SW480 (cell line): ENCODE data around the gene BCKDHA.
"Not testable (repeated sequence)": the region's sequence is repeated elsewhere in the genome, so short reads cannot be mapped to it uniquely, and the experiment has no call there.

Source experiments
- DNase-seq: peaks from one replicate; pipeline ENCODE4 v3.0.0-alpha.2; 2016; ENCODE audit warnings: low spot score

BCKDHA gene

GRCh38 chr19:41447732-41448332 lies 50.2 kb downstream of the BCKDHA start:
- DNase-seq, result no peak

DNA sequence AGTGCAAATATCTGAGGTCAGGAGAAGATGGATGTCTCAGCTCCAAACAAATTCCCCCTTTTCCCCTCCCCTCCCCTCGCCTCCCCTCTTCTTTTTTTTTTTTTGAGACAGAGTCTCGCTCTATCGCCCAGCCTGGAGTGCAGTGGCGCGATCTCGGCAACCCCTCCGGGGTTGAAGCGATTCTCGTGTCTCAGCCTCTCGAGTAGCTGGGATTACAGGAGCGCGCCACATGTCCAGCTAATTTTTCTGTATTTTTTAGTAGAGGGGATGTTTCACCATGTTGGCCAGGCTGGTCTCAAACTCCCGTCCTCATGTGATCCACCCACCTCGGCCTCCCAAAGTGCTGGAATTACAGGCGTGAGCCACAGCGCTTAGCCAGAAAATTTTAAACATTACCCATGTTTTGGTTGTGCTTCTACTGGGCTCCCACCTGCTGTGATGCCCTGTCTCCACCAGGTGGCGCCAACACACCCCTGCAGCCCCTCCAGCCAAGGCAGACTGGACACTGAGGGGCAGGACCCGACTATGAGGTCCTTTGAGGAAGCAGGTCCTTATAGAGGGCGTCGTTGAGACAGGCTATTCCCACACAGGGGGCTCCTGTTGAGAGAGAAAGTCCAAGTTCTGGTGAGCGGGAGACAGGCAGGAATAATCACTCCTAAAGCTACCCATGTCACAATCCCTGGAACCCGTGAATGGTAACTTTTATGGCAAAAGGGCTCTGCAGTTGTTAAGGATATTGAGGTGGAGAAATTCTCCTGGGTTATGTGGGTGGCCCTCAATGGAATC lies 51.7 kb downstream of the BCKDHA start:
- peak; percentile 77 for DNase-seq

DNA sequence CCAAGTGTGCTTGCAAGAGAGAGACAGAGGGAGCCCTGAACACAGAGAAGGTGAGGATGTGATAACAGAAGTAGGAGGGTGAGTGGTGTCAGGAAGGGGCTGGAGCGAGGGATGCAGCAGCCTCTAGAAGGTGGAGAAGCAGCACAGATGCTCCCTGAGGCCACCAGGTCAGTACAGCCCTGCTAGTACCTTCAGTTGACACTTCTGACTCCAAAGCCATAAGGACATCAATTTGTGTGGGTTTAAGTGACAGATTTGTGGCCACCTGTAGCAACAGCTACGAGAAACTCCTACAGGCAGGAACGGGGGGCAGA lies 52.2 kb downstream of the BCKDHA start:
- DNase-seq, result no peak

DNA sequence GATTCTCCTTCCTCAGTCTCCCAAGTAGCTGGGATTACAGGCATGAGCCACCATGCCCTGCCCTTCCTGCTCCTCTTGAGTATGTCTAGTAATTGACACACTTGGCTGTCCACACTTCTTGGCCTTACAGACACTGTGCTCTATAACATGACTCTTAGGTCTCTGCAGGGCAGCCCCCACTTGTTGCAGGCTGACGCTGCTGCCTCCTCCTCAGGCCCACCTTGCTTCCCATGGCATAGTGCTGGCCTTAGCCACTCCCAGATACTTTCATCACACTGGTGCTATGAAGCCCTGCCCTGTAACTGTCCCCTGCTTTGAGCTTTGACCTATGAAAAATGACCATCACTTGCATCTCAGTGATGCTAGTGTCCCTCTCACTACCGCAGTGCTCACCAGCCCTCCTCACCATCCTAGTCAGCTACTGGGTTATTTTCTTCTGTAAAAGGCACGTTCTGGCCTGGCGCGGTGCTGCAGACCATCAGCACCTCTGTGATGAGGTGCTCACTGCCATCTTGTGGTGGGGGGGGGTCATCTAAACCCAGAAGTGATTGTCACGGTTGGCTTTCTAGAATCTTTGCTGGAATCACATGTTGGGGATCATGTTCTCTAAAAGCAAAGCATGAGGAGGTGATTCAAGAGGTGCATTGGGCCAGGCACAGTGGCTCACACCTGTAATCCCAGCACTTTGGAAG lies 55.1 kb downstream of the BCKDHA start:
- DNase-seq, result no peak

DNA sequence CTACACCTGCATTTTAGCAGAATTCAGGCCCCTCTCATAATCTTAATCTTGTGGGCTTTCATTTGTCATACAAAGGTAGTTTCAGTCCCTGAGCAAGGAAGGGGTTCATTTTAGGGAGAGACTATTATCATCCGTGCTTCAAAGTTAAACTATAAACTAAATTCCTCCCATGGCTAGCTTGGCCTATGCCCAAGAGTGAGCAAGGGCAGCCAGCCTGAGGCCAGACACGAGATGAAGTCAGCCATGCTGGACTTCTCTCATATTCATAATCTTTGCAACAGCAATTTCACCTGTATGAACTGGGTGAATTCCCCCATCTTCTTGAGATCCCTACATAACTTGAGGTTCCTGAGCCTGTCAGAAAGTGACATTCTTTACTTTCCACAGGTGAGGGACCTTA lies 58.3 kb downstream of the BCKDHA start:
- no peak for DNase-seq

- DNase-seq, result no peak
Observed at GRCh38 chr19:41456342-41456918, 58.8 kb downstream of the BCKDHA start.

DNA sequence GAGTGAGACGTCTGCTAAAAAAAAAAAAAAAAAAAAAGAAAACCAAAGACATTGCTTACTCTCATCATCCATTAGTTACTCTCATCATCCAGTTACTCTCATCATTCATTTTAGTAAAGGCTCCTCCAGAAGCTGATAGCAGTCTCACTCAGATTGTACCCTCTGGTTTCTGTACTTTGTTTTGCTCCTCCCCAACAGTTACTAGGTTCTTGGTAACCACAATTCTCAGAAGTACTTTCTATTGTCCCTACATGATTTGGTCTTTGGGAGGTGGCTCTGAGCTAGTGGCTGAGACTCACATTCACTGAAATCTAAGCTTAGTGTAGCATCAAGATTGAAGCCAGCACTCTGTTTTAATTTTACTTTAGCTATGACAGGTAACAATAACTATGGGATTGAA lies 59.6 kb downstream of the BCKDHA start:
- no peak for DNase-seq

GRCh38 chr19:41462497-41462896 lies 64.9 kb downstream of the BCKDHA start:
- no peak for DNase-seq

GRCh38 chr19:41463257-41464256 lies 65.9 kb downstream of the BCKDHA start:
- not testable (repeated sequence) for DNase-seq
